ENCODE data around the gene ADSL.
A peak's percentile ranks its signal among the peaks of the same experiment; 100 is the strongest.

Gene ADSL

GRCh38 chr22:40328546-40329456 lies 17.5 kb upstream of the ADSL start:
- DNase-seq, result no peak

GRCh38 chr22:40329466-40329865 lies 16.8 kb upstream of the ADSL start:
- DNase-seq, result no peak

GRCh38 chr22:40330086-40330485 lies 16.2 kb upstream of the ADSL start:
- DNase-seq, result no peak

GRCh38 chr22:40330615-40331014 lies 15.7 kb upstream of the ADSL start:
- DNase-seq, result no peak

- DNase-seq, result no peak
Measured at GRCh38 chr22:40331706-40332105, 14.6 kb upstream of the ADSL start.

- no peak for DNase-seq
Measured at GRCh38 chr22:40332319-40332781, 13.9 kb upstream of the ADSL start.

GRCh38 chr22:40334060-40334459 lies 12.2 kb upstream of the ADSL start:
- DNase-seq, result no peak

- DNase-seq, result no peak
Measured at GRCh38 chr22:40334899-40335298, 11.4 kb upstream of the ADSL start.

GRCh38 chr22:40335358-40335757 lies 10.9 kb upstream of the ADSL start:
- DNase-seq, result no peak

- DNase-seq, result no peak
Measured at GRCh38 chr22:40340044-40340443, 6.3 kb upstream of the ADSL start.

- no peak for DNase-seq
Measured at GRCh38 chr22:40341604-40342003, 4.7 kb upstream of the ADSL start.

- no peak for DNase-seq
Measured at GRCh38 chr22:40342521-40342920, 3.8 kb upstream of the ADSL start.

- DNase-seq, result peak; percentile 42
Measured at GRCh38 chr22:40345271-40345670, 1.0 kb upstream of the ADSL start.

- peak; percentile 51 for DNase-seq
Measured at GRCh38 chr22:40345815-40346184, 500 bp upstream of the ADSL start.

- DNase-seq, result no peak
Measured at GRCh38 chr22:40347300-40347699, 1.0 kb downstream of the ADSL start.

GRCh38 chr22:40348025-40348658 lies 1.8 kb downstream of the ADSL start:
- peak; percentile 63 for DNase-seq

- DNase-seq, result no peak
Measured at GRCh38 chr22:40352763-40353162, 6.5 kb downstream of the ADSL start.

- no peak for DNase-seq
Measured at GRCh38 chr22:40361100-40361499, 14.8 kb downstream of the ADSL start.

GRCh38 chr22:40363059-40363458 lies 16.8 kb downstream of the ADSL start:
- DNase-seq, result peak; percentile 63

GRCh38 chr22:40364431-40364830 lies 18.1 kb downstream of the ADSL start:
- DNase-seq, result no peak

- no peak for DNase-seq
Measured at GRCh38 chr22:40366068-40366467, 19.8 kb downstream of the ADSL start.

- DNase-seq, result no peak
Measured at GRCh38 chr22:40367342-40367741, 21.0 kb downstream of the ADSL start.

- DNase-seq, result no peak
Measured at GRCh38 chr22:40368016-40368415, 21.7 kb downstream of the ADSL start.

- DNase-seq, result no peak
Measured at GRCh38 chr22:40368836-40369235, 22.5 kb downstream of the ADSL start.
